ENCODE measurements around the gene SLC16A10. TPM values are rescaled to one million over a fixed set of nuclear protein-coding genes. Genes with fewer than 3 reads are reported as not detected.

SLC16A10 gene
- total RNA-seq, 2 experiments from 2014 or later, result 11.5 to 12.2 TPM

- Mint-ChIP-seq H3K4me1 (ENCODE audit: low read depth) (no peaks in the 10 kb centered on the region), H3K27me3 (peaks cover 8% of the 10 kb centered on the region), H3K27ac (no peak overlapping the region), H3K9me3 (no peaks in the 10 kb centered on the region), H3K4me3 (no peak overlapping the region), H3K36me3 (ENCODE audit: low read depth) (no peaks in the 10 kb centered on the region)
- no peak for TF ChIP-seq CTCF (IDR thresholded peaks at IDR 0.05)
- intact Hi-C loops (cut with micrococcal nuclease), result no loop called here
- no peak for DNase-seq
- CTCF ChIA-PET, result interaction anchor here (1.0 kb wide), 1 partner anchor 116 kb away, joined by 3 read pairs; no protein-coding TSS in a partner anchor
- POLR2A ChIA-PET, result no interaction called here
- ATAC-seq, result no peak
These were observed 14.4 kb upstream of the SLC16A10 start for GRCh38 chr6:111072801-111073360.

GRCh38 chr6:111074311-111074710, 13.0 kb upstream of the SLC16A10 start:
- Mint-ChIP-seq H3K27me3 (peaks cover 5% of the 10 kb centered on the region), H3K4me1 (ENCODE audit: low read depth) (no peaks in the 10 kb centered on the region), H3K4me3 (no peak overlapping the region), H3K36me3 (ENCODE audit: low read depth) (no peaks in the 10 kb centered on the region), H3K9me3 (no peaks in the 10 kb centered on the region), H3K27ac (no peak overlapping the region)
- intact Hi-C loops (cut with micrococcal nuclease), result no loop called here
- no peak for TF ChIP-seq CTCF (IDR thresholded peaks at IDR 0.05)
- ChIA-PET POLR2A (interaction anchor here (1.0 kb wide), 1 partner anchor 81 kb away, joined by 3 read pairs; no protein-coding TSS in a partner anchor), CTCF (interaction anchor here (0.9 kb wide), 1 partner anchor 17 kb away, joined by 4 read pairs; no protein-coding TSS in a partner anchor)
- ATAC-seq (no peak), DNase-seq (no peak)

GRCh38 chr6:111076024-111076695, 11.1 kb upstream of the SLC16A10 start:
- ATAC-seq (no peak), DNase-seq (no peak)
- H3K27me3 Mint-ChIP-seq, result peaks cover 5% of the 10 kb centered on the region
- no peaks in the 10 kb centered on the region for H3K9me3 Mint-ChIP-seq
- POLR2A ChIA-PET, result no interaction called here
- H3K4me1 Mint-ChIP-seq (ENCODE audit: low read depth), result no peaks in the 10 kb centered on the region
- intact Hi-C loops (cut with micrococcal nuclease), result no loop called here
- no peak overlapping the region for H3K27ac Mint-ChIP-seq
- no peaks in the 10 kb centered on the region for H3K36me3 Mint-ChIP-seq (ENCODE audit: low read depth)
- H3K4me3 Mint-ChIP-seq, result no peak overlapping the region
- CTCF ChIA-PET, result interaction anchor here (1.1 to 1.2 kb wide), 2 partner anchors 19 to 134 kb away, joined by 4 read pairs; no protein-coding TSS in a partner anchor
- no peak for TF ChIP-seq CTCF (IDR thresholded peaks at IDR 0.05)

- Mint-ChIP-seq H3K36me3 (ENCODE audit: low read depth) (no peaks in the 10 kb centered on the region), H3K27me3 (peaks cover 3% of the 10 kb centered on the region), H3K27ac (no peak overlapping the region), H3K4me3 (no peak overlapping the region), H3K9me3 (no peaks in the 10 kb centered on the region), H3K4me1 (ENCODE audit: low read depth) (no peaks in the 10 kb centered on the region)
- TF ChIP-seq CTCF (IDR thresholded peaks at IDR 0.05), result no peak
- ChIA-PET POLR2A (no interaction called here), CTCF (no interaction called here)
- ATAC-seq (no peak), DNase-seq (no peak)
- intact Hi-C loops (cut with micrococcal nuclease), result no loop called here
These were observed 6.6 kb upstream of the SLC16A10 start for GRCh38 chr6:111080698-111081097.

- H3K27me3 Mint-ChIP-seq, result peaks cover 11% of the 10 kb centered on the region
- peak overlapping the region; percentile 69 for H3K27ac Mint-ChIP-seq
- intact Hi-C loops (cut with micrococcal nuclease), result no loop called here
- H3K4me3 Mint-ChIP-seq, result peak overlapping the region; percentile 81
- DNase-seq, result no peak
- TF ChIP-seq CTCF (IDR thresholded peaks at IDR 0.05), result no peak
- H3K36me3 Mint-ChIP-seq (ENCODE audit: low read depth), result no peaks in the 10 kb centered on the region
- peaks cover 32% of the 10 kb centered on the region for H3K4me1 Mint-ChIP-seq (ENCODE audit: low read depth)
- CTCF ChIA-PET, result no interaction called here
- H3K9me3 Mint-ChIP-seq, result no peaks in the 10 kb centered on the region
- POLR2A ChIA-PET, result interaction anchor here (1.4 kb wide), 1 partner anchor 397 kb away, joined by 5 read pairs; the partner anchor contains the start of gene REV3L
- no peak for ATAC-seq
These were observed 618 bp upstream of the SLC16A10 start for GRCh38 chr6:111086685-111087084.
